Adrenal gland (tissue), 12 donors: ENCODE measurements around the gene MKI67. TPM values are rescaled to one million over a fixed set of nuclear protein-coding genes. Genes with fewer than 3 reads are reported as not detected.

Experiments
- DNase-seq, 7 donors: peaks; one replicate each; pipeline ENCODE4 v3.0.0-alpha.2; 2019 to 2020
- H3K27ac ChIP-seq, 5 donors: fragments of 200-600 bp; sonication (generic) in 4 of 5; 1 replicate in 3 of 5; 2 replicates in 2 of 5; pipeline versions ENCODE4 v1.5.1 to v1.8.0; 2016 to 2020; ENCODE audit warnings: mild to moderate bottlenecking in 1 of 5
- H3K27me3 ChIP-seq: fragments of 200-600 bp; 2 replicates; pipeline ENCODE4 v1.8.0; 2021
- H3K36me3 ChIP-seq, 2 donors: fragments of 200-600 bp; replicated peaks in 1 of 2; 1 replicate in 1 of 2; 2 replicates in 1 of 2; pipeline versions ENCODE4 v1.5.1 to v1.8.0; 2018 to 2022
- H3K4me1 ChIP-seq, 2 donors: fragments of 200-600 bp; replicated peaks in 1 of 2; 1 replicate in 1 of 2; 2 replicates in 1 of 2; pipeline versions ENCODE4 v1.5.1 to v1.8.0; 2018 to 2021
- H3K4me3 ChIP-seq, 4 donors: fragments of 200-600 bp; sonication (generic) in 3 of 4; one replicate each; pipeline ENCODE4 v1.5.1; 2016 to 2018
- H3K9me3 ChIP-seq, 3 donors: fragments of 200-600 bp; sonication (generic) in 1 of 3; replicated peaks in 1 of 3; 1 replicate in 2 of 3; 2 replicates in 1 of 3; pipeline versions ENCODE4 v1.5.1 to v1.8.0; 2016 to 2021
- CTCF ChIP-seq, 6 experiments: fragments of 450-650 bp in 4 of 6; fragments of 200-600 bp in 2 of 6; sonication (generic) in 1 of 6; IDR thresholded peaks; 1 replicate in 5 of 6; 2 replicates in 1 of 6; pipeline versions ENCODE4 v1.5.1 to v1.8.0; 2016 to 2021; ENCODE audit warnings: antibody characterized with exemption in 6 of 6, mild to moderate bottlenecking in 2 of 6, moderate library complexity in 1 of 6
- POLR2A ChIP-seq, 2 donors: fragments of 450-650 bp; IDR thresholded peaks; one replicate each; pipeline ENCODE4 v1.6.1; 2017; ENCODE audit warnings: antibody characterized with exemption in 2 of 2, mild to moderate bottlenecking in 2 of 2, moderate library complexity in 1 of 2
- WGBS, 4 donors: extraction: QIAGEN DNeasy Blood & Tissue Kit in 2 of 4; methylation state at CpG; one replicate each; pipeline versions ENCODE4 v1.1.5 to v1.1.7; 2013 to 2017; 5-methylcytosine and 5-hydroxymethylcytosine counted together
- intact Hi-C, 2 donors: fragments of 100-400 bp; cut with DNase I; formaldehyde crosslinking; loops; one replicate each; pipeline versions ENCODE4 v1.14.1 to v1.15.0; 2022 to 2023
- polyA plus RNA-seq, 3 donors: library from polyadenylated mRNA; stranded (reverse); fragments of 200-250 nt in 2 of 3; fragments of 350-450 nt in 1 of 3; fragmentation: Illumina TruSeq in 1 of 3; extraction: RNeasy Lipid Tissue Mini Kit (QIAGEN cat#74804) in 1 of 3; gene quantifications; one replicate each; pipeline ENCODE4 v1.2.3, GENCODE V29; 2013 to 2014
- total RNA-seq, 9 donors: library from RNA; depleted of rRNA in 4 of 9; stranded (reverse); fragments of >200 nt in 4 of 9; fragments of 120-200 nt in 1 of 9; fragmentation: NEBNext Ultra II Directional in 1 of 9; extraction: Animal tissue kit (Norgen Biotek cat#: 25700) in 1 of 9; gene quantifications; one replicate each; pipeline versions ENCODE4 v1.1.0 to v1.2.4, GENCODE V29; 2013 to 2023
- donor health status: healthy with polysubstance abuse.
- donor health status: Bipolar disorder and iron deficiency.
- donor health status: DM: yes; HTN: yes; CAD: no.
- donor health status: DM: no; HTN: no; CAD: no.
- donor health status: DM: no; HTN: no; CAD: no.
- donor health status: DM: yes; HTN: yes; CAD: no.

MKI67 gene
- total and polyA plus RNA-seq, 12 donors = 0.30 to 16.8 (median 3.0) TPM

- TF ChIP-seq POLR2A (IDR thresholded peaks at IDR 0.05) (no peak), CTCF (IDR thresholded peaks at IDR 0.05) (no peak)
- Histone ChIP-seq H3K4me3 (no peak overlapping the region), H3K4me1 (no peaks in the 10 kb centered on the region), H3K36me3 (no peaks in the 10 kb centered on the region), H3K27me3 (no peaks in the 10 kb centered on the region), H3K27ac (no peak overlapping the region), H3K9me3 (no peaks in the 10 kb centered on the region)
- DNase-seq = no peak
- 97 to 99% (median 98%) methylated on average over 4 of the region's 4 CpGs for WGBS, 4 donors
- intact Hi-C loops = no loop called here
Observed at GRCh38 chr10:128105383-128105782, 20.8 kb downstream of the MKI67 start.

GRCh38 chr10:128103229-128103714, 23.0 kb downstream of the MKI67 start:
- intact Hi-C loops = no loop called here
- no peak overlapping the region for H3K4me3 ChIP-seq
- DNase-seq = no peak
- no peaks in the 10 kb centered on the region for H3K4me1 ChIP-seq
- WGBS, 4 donors = 85 to 96% (median 92%) methylated on average over 8 of the region's 8 CpGs
- TF ChIP-seq POLR2A (IDR thresholded peaks at IDR 0.05) = no peak
- TF ChIP-seq CTCF (IDR thresholded peaks at IDR 0.05) = no peak
- no peaks in the 10 kb centered on the region for H3K36me3 ChIP-seq
- H3K27ac ChIP-seq = no peak overlapping the region
- H3K9me3 ChIP-seq = no peaks in the 10 kb centered on the region
- H3K27me3 ChIP-seq = no peaks in the 10 kb centered on the region

GRCh38 chr10:128102480-128103228, 23.6 kb downstream of the MKI67 start:
- Histone ChIP-seq H3K9me3 (no peaks in the 10 kb centered on the region), H3K4me3 (no peak overlapping the region), H3K27ac (no peak overlapping the region), H3K27me3 (no peaks in the 10 kb centered on the region), H3K4me1 (no peaks in the 10 kb centered on the region), H3K36me3 (no peaks in the 10 kb centered on the region)
- intact Hi-C loops = no loop called here
- TF ChIP-seq CTCF (IDR thresholded peaks at IDR 0.05) (no peak), POLR2A (IDR thresholded peaks at IDR 0.05) (no peak)
- WGBS, 4 donors = 81 to 91% (median 86%) methylated on average over 19 of the region's 19 CpGs
- no peak for DNase-seq

GRCh38 chr10:128101901-128102300, 24.3 kb downstream of the MKI67 start:
- intact Hi-C loops = no loop called here
- WGBS, 4 donors = 84 to 97% (median 95%) methylated on average over 1 of the region's 1 CpG
- no peak overlapping the region for H3K27ac ChIP-seq
- TF ChIP-seq CTCF (IDR thresholded peaks at IDR 0.05) (no peak), POLR2A (IDR thresholded peaks at IDR 0.05) (no peak)
- DNase-seq = no peak
- no peaks in the 10 kb centered on the region for H3K4me1 ChIP-seq
- H3K36me3 ChIP-seq = no peaks in the 10 kb centered on the region
- no peaks in the 10 kb centered on the region for H3K27me3 ChIP-seq
- no peaks in the 10 kb centered on the region for H3K9me3 ChIP-seq
- no peak overlapping the region for H3K4me3 ChIP-seq
